ENCODE results near the gene DDO. TPM values are rescaled to one million over a fixed set of nuclear protein-coding genes. Genes with fewer than 3 reads are reported as not detected.

The DDO gene
- total and polyA plus RNA-seq, 2 donors (not counting 3 experiments of a cell fraction or from before 2014, with no cell fraction given) = not detected

DNA sequence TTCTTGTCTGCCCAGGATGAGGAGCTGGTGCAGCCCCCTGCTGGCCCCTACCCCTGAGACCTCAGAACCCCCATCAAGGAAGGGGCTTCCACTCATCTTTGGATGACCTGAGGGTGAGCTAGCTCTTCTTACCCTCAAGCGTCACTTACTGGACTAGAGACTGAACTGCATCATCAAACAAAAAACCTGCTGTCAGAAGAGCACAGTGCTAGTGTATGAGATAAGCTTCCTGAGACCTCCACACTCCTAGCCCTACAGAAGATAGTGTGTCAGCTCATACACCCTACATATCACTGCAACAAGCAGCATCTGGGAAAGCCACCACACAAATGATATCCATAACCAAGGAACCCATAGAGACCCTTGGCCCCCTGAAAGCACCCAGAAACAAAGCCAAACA, 46.0 kb upstream of the DDO start:
- H3K79me2 ChIP-seq (ENCODE audit: control insufficient read depth, insufficient read depth, low read length) = no peaks in the 10 kb centered on the region
- ChIA-PET CTCF (interaction anchor here (0.6 to 1.0 kb wide), 3 partner anchors 12 to 950 kb away, joined by 3 to 4 read pairs (median 3); no protein-coding TSS in a partner anchor), POLR2A (no interaction called here)
- H3K9me1 ChIP-seq (replicated peaks; ENCODE audit: control insufficient read depth, extremely low read depth, insufficient read depth, low read length) = no peaks in the 10 kb centered on the region
- no peaks in the 10 kb centered on the region for H3K4me1 ChIP-seq (ENCODE audit: control insufficient read depth, extremely low read depth, insufficient read depth, low read length)
- intact Hi-C loops (cut with micrococcal nuclease) = no loop called here
- H3K27me3 ChIP-seq (ENCODE audit: control insufficient read depth in 2 of 2, insufficient read depth in 2 of 2, low read length in 2 of 2) = peaks cover 6 to 13% of the 10 kb centered on the region in 2 experiments
- H2AFZ ChIP-seq (ENCODE audit: low read depth, low read length) = no peak overlapping the region
- dilution Hi-C loops (cut with MboI; ENCODE audit: extremely low pct_ligation_motif_present, low sequenced_read_pairs) = no loop called here
- H3K9me3 ChIP-seq (replicated peaks; ENCODE audit: control insufficient read depth, insufficient read depth, low read length) = no peaks in the 10 kb centered on the region
- no peak overlapping the region for H3K27ac ChIP-seq (ENCODE audit: insufficient read depth, low read depth, low read length)
- FAIRE-seq (no peak), DNase-seq (ENCODE audit: low read depth, low spot score) (no peak)
- H3K4me2 ChIP-seq (ENCODE audit: insufficient read depth, low read length) = no peak overlapping the region
- no peak overlapping the region for H3K4me3 ChIP-seq (replicated peaks in 1 of 3; ENCODE audit: insufficient read depth in 1 of 3, low read depth in 1 of 3, low read length in 3 of 3)
- H3K36me3 ChIP-seq (ENCODE audit: control insufficient read depth in 2 of 2, extremely low read depth in 1 of 2, insufficient read depth in 2 of 2, low read length in 2 of 2) = no peaks in the 10 kb centered on the region
- no TSS peak for BruUV-seq (replicated peaks)
- TF ChIP-seq POLR2AphosphoS5 (IDR thresholded peaks at IDR 0.05; ENCODE audit: insufficient read depth, low read depth, low read length) (no peak), POLR2A (IDR thresholded peaks at IDR 0.05; ENCODE audit: low read depth, low read length) (no peak), JUN (IDR thresholded peaks at IDR 0.05; ENCODE audit: borderline replicate concordance, insufficient read depth, insufficient read length, low read depth) (no peak), GATA2 (IDR thresholded peaks at IDR 0.05; ENCODE audit: insufficient read depth, insufficient read length, low read depth, low read length) (no peak), MYC (IDR thresholded peaks at IDR 0.05; ENCODE audit: low read depth, low read length) (no peak), FOS (IDR thresholded peaks at IDR 0.05; ENCODE audit: borderline replicate concordance, insufficient read depth, low read length) (no peak), EZH2 (IDR thresholded peaks at IDR 0.05; ENCODE audit: borderline replicate concordance, low read depth, low read length, severe bottlenecking) (no peak)
- TF ChIP-seq, protein P1, sequence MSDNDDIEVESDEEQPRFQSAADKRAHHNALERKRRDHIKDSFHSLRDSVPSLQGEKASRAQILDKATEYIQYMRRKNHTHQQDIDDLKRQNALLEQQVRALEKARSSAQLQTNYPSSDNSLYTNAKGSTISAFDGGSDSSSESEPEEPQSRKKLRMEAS (IDR thresholded peaks at IDR 0.05; ENCODE audit: insufficient read depth, insufficient read length) = no peak
- TF ChIP-seq, protein P2, sequence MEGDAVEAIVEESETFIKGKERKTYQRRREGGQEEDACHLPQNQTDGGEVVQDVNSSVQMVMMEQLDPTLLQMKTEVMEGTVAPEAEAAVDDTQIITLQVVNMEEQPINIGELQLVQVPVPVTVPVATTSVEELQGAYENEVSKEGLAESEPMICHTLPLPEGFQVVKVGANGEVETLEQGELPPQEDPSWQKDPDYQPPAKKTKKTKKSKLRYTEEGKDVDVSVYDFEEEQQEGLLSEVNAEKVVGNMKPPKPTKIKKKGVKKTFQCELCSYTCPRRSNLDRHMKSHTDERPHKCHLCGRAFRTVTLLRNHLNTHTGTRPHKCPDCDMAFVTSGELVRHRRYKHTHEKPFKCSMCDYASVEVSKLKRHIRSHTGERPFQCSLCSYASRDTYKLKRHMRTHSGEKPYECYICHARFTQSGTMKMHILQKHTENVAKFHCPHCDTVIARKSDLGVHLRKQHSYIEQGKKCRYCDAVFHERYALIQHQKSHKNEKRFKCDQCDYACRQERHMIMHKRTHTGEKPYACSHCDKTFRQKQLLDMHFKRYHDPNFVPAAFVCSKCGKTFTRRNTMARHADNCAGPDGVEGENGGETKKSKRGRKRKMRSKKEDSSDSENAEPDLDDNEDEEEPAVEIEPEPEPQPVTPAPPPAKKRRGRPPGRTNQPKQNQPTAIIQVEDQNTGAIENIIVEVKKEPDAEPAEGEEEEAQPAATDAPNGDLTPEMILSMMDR (IDR thresholded peaks at IDR 0.05; ENCODE audit: extremely low read depth in 1 of 2, insufficient read depth in 1 of 2, low read depth in 1 of 2, low read length in 2 of 2) = no peak
- no peak overlapping the region for H3K9ac ChIP-seq (replicated peaks; ENCODE audit: extremely low read depth, insufficient read depth, low read length)
- no peaks in the 10 kb centered on the region for H4K20me1 ChIP-seq (replicated peaks; ENCODE audit: control insufficient read depth, extremely low read depth, insufficient read depth, low read length)
